ENCODE data around the gene TRIM28. TPM values are rescaled to one million over a fixed set of nuclear protein-coding genes. Genes with fewer than 3 reads are reported as not detected.
"Not testable (repeated sequence)": the region's sequence is repeated elsewhere in the genome, so short reads cannot be mapped to it uniquely, and the experiment has no call there.

TRIM28 gene
- total and polyA plus RNA-seq, 9 of the 15 experiments (the other 6 are each of a cell fraction or from before 2014, with no cell fraction given): 12.1 to 797 (median 490) TPM

DNA sequence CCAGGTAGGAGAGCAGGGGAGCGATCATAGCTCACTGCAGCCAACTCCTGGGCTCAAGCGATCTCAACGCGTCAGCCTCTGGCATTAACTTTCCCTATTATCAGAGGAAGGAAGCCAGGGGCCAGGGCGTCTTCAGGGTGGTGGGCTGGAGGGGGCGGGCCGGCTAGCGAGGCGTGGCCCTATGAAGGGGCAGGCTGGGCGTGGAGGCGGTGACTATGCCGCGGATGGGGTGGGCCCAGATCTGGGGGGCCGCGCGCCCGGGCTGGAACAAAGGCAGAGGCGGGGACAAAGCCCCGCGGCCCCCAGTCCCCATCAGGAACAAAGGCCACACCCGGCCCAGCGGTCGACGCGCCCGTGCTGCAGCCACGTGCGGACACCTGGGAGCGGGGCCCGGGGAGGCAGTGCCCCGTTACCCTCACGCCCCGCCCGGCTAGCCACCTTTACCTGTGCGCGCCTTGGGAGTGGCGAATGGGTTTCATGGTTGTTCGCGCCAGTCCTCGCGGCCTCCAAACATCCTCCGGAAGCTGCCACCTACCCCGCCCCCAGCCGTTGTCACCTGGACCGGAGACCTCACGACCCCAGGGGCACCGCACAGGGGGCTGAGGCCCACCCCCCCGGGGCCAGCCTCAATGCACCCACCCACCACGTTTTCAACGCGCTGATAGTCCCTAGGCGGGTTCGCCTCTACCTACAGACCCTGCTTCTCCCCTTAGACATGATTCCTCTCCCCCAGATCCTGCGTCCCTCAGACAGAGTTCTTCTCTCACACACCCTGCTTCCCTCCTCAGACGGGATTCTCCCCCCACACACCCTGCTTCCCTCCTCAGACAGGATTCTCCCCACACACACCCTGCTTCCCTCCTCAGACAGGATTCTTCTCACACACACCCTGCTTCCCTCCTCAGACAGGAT lies 5.4 kb upstream of the TRIM28 start:
- ChIA-PET POLR2A (no interaction called here), CTCF (ENCODE audit: low intra/inter-chr PET ratio) (no interaction called here)
- intact Hi-C loops (cut with micrococcal nuclease) (no loop called here), in situ Hi-C loops (cut with MboI) (no loop called here)
- peaks cover 0 to 16% of the 10 kb centered on the region in 2 experiments; a peak in 2 of 5 replicates for H3K4me1 ChIP-seq (replicated peaks in 1 of 2; ENCODE audit: control insufficient read depth in 2 of 2, insufficient read depth in 2 of 2, low read length in 2 of 2)
- no peaks in the 10 kb centered on the region for H4K20me1 ChIP-seq (replicated peaks; ENCODE audit: control insufficient read depth, insufficient read depth, low read length)
- BruUV-seq (replicated peaks): no TSS peak
- no peaks in the 10 kb centered on the region; a peak in 1 of 5 replicates for H3K27me3 ChIP-seq (ENCODE audit: control insufficient read depth in 2 of 2, insufficient read depth in 2 of 2, low read length in 2 of 2)
- H3K79me2 ChIP-seq (ENCODE audit: control insufficient read depth, insufficient read depth, low read length): no peaks in the 10 kb centered on the region
- 53% methylated on average over 31 of the region's 55 CpGs for WGBS (ENCODE audit: insufficient coverage, low coverage, missing lambda C conversion rate)
- no peaks in the 10 kb centered on the region for H3K9me3 ChIP-seq (replicated peaks; ENCODE audit: control insufficient read depth, insufficient read depth, low read depth, low read length)
- TF ChIP-seq HOXB6 (CRISPR knock-in tag; IDR thresholded peaks at IDR 0.05; ENCODE audit: borderline replicate concordance) (no peak), STAT5A (IDR thresholded peaks at IDR 0.05; ENCODE audit: borderline replicate concordance, low read length) (no peak), PCBP1 (IDR thresholded peaks at IDR 0.05; ENCODE audit: low read depth, low read length, poor library complexity, severe bottlenecking) (peak; percentile 25)
- TF ChIP-seq, protein P1, sequence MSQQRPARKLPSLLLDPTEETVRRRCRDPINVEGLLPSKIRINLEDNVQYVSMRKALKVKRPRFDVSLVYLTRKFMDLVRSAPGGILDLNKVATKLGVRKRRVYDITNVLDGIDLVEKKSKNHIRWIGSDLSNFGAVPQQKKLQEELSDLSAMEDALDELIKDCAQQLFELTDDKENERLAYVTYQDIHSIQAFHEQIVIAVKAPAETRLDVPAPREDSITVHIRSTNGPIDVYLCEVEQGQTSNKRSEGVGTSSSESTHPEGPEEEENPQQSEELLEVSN (IDR thresholded peaks at IDR 0.05; ENCODE audit: borderline replicate concordance in 1 of 2, extremely low read depth in 1 of 2, insufficient read depth in 1 of 2, insufficient read length in 1 of 2, low read depth in 1 of 2, low read length in 1 of 2, poor library complexity in 1 of 2, severe bottlenecking in 1 of 2): peak in 1 of 2 experiments; percentile 27
- TF ChIP-seq, protein P2, sequence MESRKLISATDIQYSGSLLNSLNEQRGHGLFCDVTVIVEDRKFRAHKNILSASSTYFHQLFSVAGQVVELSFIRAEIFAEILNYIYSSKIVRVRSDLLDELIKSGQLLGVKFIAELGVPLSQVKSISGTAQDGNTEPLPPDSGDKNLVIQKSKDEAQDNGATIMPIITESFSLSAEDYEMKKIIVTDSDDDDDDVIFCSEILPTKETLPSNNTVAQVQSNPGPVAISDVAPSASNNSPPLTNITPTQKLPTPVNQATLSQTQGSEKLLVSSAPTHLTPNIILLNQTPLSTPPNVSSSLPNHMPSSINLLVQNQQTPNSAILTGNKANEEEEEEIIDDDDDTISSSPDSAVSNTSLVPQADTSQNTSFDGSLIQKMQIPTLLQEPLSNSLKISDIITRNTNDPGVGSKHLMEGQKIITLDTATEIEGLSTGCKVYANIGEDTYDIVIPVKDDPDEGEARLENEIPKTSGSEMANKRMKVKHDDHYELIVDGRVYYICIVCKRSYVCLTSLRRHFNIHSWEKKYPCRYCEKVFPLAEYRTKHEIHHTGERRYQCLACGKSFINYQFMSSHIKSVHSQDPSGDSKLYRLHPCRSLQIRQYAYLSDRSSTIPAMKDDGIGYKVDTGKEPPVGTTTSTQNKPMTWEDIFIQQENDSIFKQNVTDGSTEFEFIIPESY (CRISPR knock-in tag; IDR thresholded peaks at IDR 0.05): peak; percentile 69; the same call in 1 of the 2 replicates
- DNase-seq (ENCODE audit: extremely low read depth in 1 of 4, low spot score in 3 of 4) (no peak), FAIRE-seq (no peak), ATAC-seq (0 out of 3 replicates have a peak, but pooled peaks have one; percentile 31)
- H3K4me3 ChIP-seq: no peak overlapping the region
- H3K9me1 ChIP-seq (ENCODE audit: control insufficient read depth, insufficient read depth, low read length): no peaks in the 10 kb centered on the region
- no peak overlapping the region for H3K4me2 ChIP-seq (ENCODE audit: insufficient read depth, low read length)
- peak overlapping the region in 1 of 2 experiments; percentile 52; a peak in 1 of 4 replicates for H3K9ac ChIP-seq (ENCODE audit: insufficient read depth in 1 of 2, low read depth in 2 of 2, low read length in 2 of 2)
- no peak overlapping the region for H2AFZ ChIP-seq (ENCODE audit: low read depth, low read length)
- no peaks in the 10 kb centered on the region for H3K36me3 ChIP-seq (ENCODE audit: control insufficient read depth, insufficient read depth, low read length)
- H3K27ac ChIP-seq (ENCODE audit: extremely low read depth, low read depth, low read length): no peak overlapping the region

DNA sequence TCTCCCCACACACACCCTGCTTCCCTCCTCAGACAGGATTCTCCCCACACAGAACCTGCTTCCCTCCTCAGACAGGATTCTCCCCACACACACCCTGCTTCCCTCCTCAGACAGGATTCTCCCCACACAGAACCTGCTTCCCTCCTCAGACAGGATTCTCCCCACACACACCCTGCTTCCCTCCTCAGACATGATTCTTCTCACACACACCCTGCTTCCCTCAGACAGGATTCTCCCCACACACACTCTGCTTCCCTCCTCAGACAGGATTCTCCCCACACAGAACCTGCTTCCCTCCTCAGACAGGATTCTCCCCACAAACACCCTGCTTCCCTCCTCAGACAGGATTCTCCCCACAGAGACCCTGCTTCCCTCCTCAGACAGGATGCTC lies 4.7 kb upstream of the TRIM28 start:
- H2AFZ ChIP-seq (ENCODE audit: low read depth, low read length); in situ Hi-C loops (cut with MboI); DNase-seq (ENCODE audit: extremely low read depth in 1 of 4, low spot score in 3 of 4); BruUV-seq (replicated peaks); H3K27me3 ChIP-seq (ENCODE audit: control insufficient read depth in 2 of 2, insufficient read depth in 2 of 2, low read length in 2 of 2); FAIRE-seq; CTCF ChIA-PET (ENCODE audit: low intra/inter-chr PET ratio); H3K9me1 ChIP-seq (ENCODE audit: control insufficient read depth, insufficient read depth, low read length); H3K79me2 ChIP-seq (ENCODE audit: control insufficient read depth, insufficient read depth, low read length); H3K27ac ChIP-seq (ENCODE audit: extremely low read depth, low read depth, low read length); H3K4me2 ChIP-seq (ENCODE audit: insufficient read depth, low read length); ATAC-seq; H4K20me1 ChIP-seq (replicated peaks; ENCODE audit: control insufficient read depth, insufficient read depth, low read length); H3K4me3 ChIP-seq; H3K9ac ChIP-seq (ENCODE audit: insufficient read depth in 1 of 2, low read depth in 2 of 2, low read length in 2 of 2); intact Hi-C loops (cut with micrococcal nuclease); H3K9me3 ChIP-seq (replicated peaks; ENCODE audit: control insufficient read depth, insufficient read depth, low read depth, low read length); H3K36me3 ChIP-seq (ENCODE audit: control insufficient read depth, insufficient read depth, low read length); POLR2A ChIA-PET: not testable (repeated sequence)
- H3K4me1 ChIP-seq (replicated peaks in 1 of 2; ENCODE audit: control insufficient read depth in 2 of 2, insufficient read depth in 2 of 2, low read length in 2 of 2): peaks cover 0 to 18% of the 10 kb centered on the region in 2 experiments; a peak in 2 of 5 replicates

Data from K562 (cell line).